Upper lobe of left lung (tissue), 6 donors: Measurements from ENCODE around the gene MTHFD1L. TPM values are rescaled to one million over a fixed set of nuclear protein-coding genes. Genes with fewer than 3 reads are reported as not detected.
"Not testable (repeated sequence)": the region's sequence is repeated elsewhere in the genome, so short reads cannot be mapped to it uniquely, and the experiment has no call there.

ENCODE experiments used
- ATAC-seq, 2 donors: fragments of 200-7000 bp; cut with Tn5 transposase; one replicate each; pipeline ENCODE4 v1.9.1; 2022; ENCODE audit warnings: mild to moderate bottlenecking in 2 of 2, moderate library complexity in 2 of 2; ENCODE audit not compliant: low FRiP score in 2 of 2
- DNase-seq, 2 donors: peaks; one replicate each; pipeline ENCODE4 v3.0.0-alpha.2; 2019 to 2020
- H3K27ac ChIP-seq, 4 donors: fragments of 200-600 bp; sonication (generic); one replicate each; pipeline ENCODE4 v1.5.1; 2016 to 2019
- H3K27me3 ChIP-seq, 4 donors: fragments of 200-600 bp; sonication (generic); one replicate each; pipeline ENCODE4 v1.5.1; 2017 to 2019
- H3K36me3 ChIP-seq, 4 donors: fragments of 200-600 bp; sonication (generic); one replicate each; pipeline ENCODE4 v1.5.1; 2016 to 2019
- H3K4me1 ChIP-seq, 4 donors: fragments of 200-600 bp; sonication (generic); one replicate each; pipeline ENCODE4 v1.5.1; 2018 to 2019
- H3K4me3 ChIP-seq, 4 donors: fragments of 200-600 bp; sonication (generic); one replicate each; pipeline ENCODE4 v1.5.1; 2017 to 2019; ENCODE audit warnings: mild to moderate bottlenecking in 2 of 4, moderate library complexity in 1 of 4
- H3K9me3 ChIP-seq, 4 donors: fragments of 200-600 bp; sonication (generic); one replicate each; pipeline ENCODE4 v1.5.1; 2018 to 2019
- CTCF ChIP-seq, 6 experiments: fragments of 450-650 bp in 4 of 6; fragments of 200-600 bp in 2 of 6; sonication (generic) in 2 of 6; IDR thresholded peaks; one replicate each; pipeline ENCODE4 v1.5.1; 2016 to 2019; ENCODE audit warnings: antibody characterized with exemption in 6 of 6
- EP300 ChIP-seq, 4 donors: sonication (generic); formaldehyde crosslinking; IDR thresholded peaks; one replicate each; pipeline ENCODE4 v1.5.1; 2017; ENCODE audit warnings: antibody characterized with exemption in 4 of 4, control low read depth in 2 of 4
- POLR2A ChIP-seq, 4 donors: fragments of 450-650 bp; IDR thresholded peaks; one replicate each; pipeline ENCODE4 v1.5.1; 2016 to 2017; ENCODE audit warnings: antibody characterized with exemption in 4 of 4, mild to moderate bottlenecking in 2 of 4
- POLR2AphosphoS5 ChIP-seq, 2 donors: sonication (generic); formaldehyde crosslinking; IDR thresholded peaks; one replicate each; pipeline ENCODE4 v1.5.1; 2017; ENCODE audit warnings: antibody characterized with exemption in 2 of 2
- WGBS, 2 donors: methylation state at CpG; one replicate each; pipeline ENCODE4 v1.1.5; 2017 to 2018; 5-methylcytosine and 5-hydroxymethylcytosine counted together
- total RNA-seq, 6 donors: library from RNA; depleted of rRNA in 4 of 6; stranded (reverse); fragments of >200 nt in 4 of 6; gene quantifications; one replicate each; pipeline versions ENCODE4 v1.1.0 to v1.2.1, GENCODE V29; 2016 to 2021
- donor health status: DM: no; HTN: no; CAD: no; lungs with moderate emphysema.
- donor health status: DM: no; HTN: yes; CAD: no; lungs with severe emphysema.

The MTHFD1L gene
- total RNA-seq, 6 donors from 2014 or later: 11.8 to 32.3 (median 19.4) TPM

GRCh38 chr6:150841697-150842096 lies 23.8 kb upstream of the MTHFD1L start:
- Histone ChIP-seq H3K36me3 (peaks cover 0 to 20% (median 7%) of the 10 kb centered on the region in 4 donors), H3K4me1 (no peaks in the 10 kb centered on the region), H3K9me3 (no peaks in the 10 kb centered on the region), H3K4me3 (no peak overlapping the region), H3K27ac (no peak overlapping the region), H3K27me3 (no peaks in the 10 kb centered on the region)
- no peak for TF ChIP-seq POLR2AphosphoS5 (IDR thresholded peaks at IDR 0.05)
- TF ChIP-seq CTCF (IDR thresholded peaks at IDR 0.05): no peak
- TF ChIP-seq EP300 (IDR thresholded peaks at IDR 0.05): no peak
- no peak for TF ChIP-seq POLR2A (IDR thresholded peaks at IDR 0.05)
- ATAC-seq: no peak
- DNase-seq: no peak
- WGBS, 2 donors: 73% methylated on average over 3 of the region's 3 CpGs

GRCh38 chr6:150844371-150844770 lies 21.1 kb upstream of the MTHFD1L start:
- H3K36me3 ChIP-seq: peaks cover 0 to 19% (median 7%) of the 10 kb centered on the region in 4 donors
- 68 to 85% methylated on average over 3 of the region's 3 CpGs for WGBS, 2 donors
- H3K4me3 ChIP-seq: no peak overlapping the region

GRCh38 chr6:150846641-150847040 lies 18.9 kb upstream of the MTHFD1L start:
- WGBS, 2 donors: 92 to 99% methylated on average over 5 of the region's 5 CpGs
- no peaks in the 10 kb centered on the region for H3K9me3 ChIP-seq
- no peak overlapping the region for H3K4me3 ChIP-seq
- ATAC-seq: no peak
- H3K36me3 ChIP-seq: peaks cover 0 to 19% (median 2%) of the 10 kb centered on the region in 4 donors
- no peak overlapping the region for H3K27ac ChIP-seq
- TF ChIP-seq EP300 (IDR thresholded peaks at IDR 0.05): no peak
- TF ChIP-seq POLR2A (IDR thresholded peaks at IDR 0.05): no peak
- no peak for TF ChIP-seq CTCF (IDR thresholded peaks at IDR 0.05)
- DNase-seq: no peak
- H3K27me3 ChIP-seq: no peaks in the 10 kb centered on the region
- H3K4me1 ChIP-seq: no peaks in the 10 kb centered on the region

More at GRCh38 chr6:150844371-150844770, 21.1 kb upstream of the MTHFD1L start:
- no peak for DNase-seq
- H3K4me1 ChIP-seq: no peaks in the 10 kb centered on the region
- TF ChIP-seq CTCF (IDR thresholded peaks at IDR 0.05): no peak
- no peak for TF ChIP-seq EP300 (IDR thresholded peaks at IDR 0.05)
- no peak for TF ChIP-seq POLR2A (IDR thresholded peaks at IDR 0.05)
- TF ChIP-seq POLR2AphosphoS5 (IDR thresholded peaks at IDR 0.05): no peak
- ATAC-seq: no peak
- H3K27me3 ChIP-seq: no peaks in the 10 kb centered on the region
- H3K9me3 ChIP-seq: no peaks in the 10 kb centered on the region
- H3K27ac ChIP-seq: no peak overlapping the region

- Histone ChIP-seq H3K27ac (no peak overlapping the region), H3K36me3 (peaks cover 0 to 7% (median 2%) of the 10 kb centered on the region in 4 donors), H3K9me3 (no peaks in the 10 kb centered on the region), H3K4me1 (no peaks in the 10 kb centered on the region), H3K27me3 (no peaks in the 10 kb centered on the region), H3K4me3 (no peak overlapping the region)
- 73 to 88% methylated on average over 1 to 2 of the region's 2 CpGs for WGBS, 2 donors
- ATAC-seq (no peak), DNase-seq (no peak)
- TF ChIP-seq CTCF (IDR thresholded peaks at IDR 0.05) (no peak), POLR2AphosphoS5 (IDR thresholded peaks at IDR 0.05) (no peak), POLR2A (IDR thresholded peaks at IDR 0.05) (no peak), EP300 (IDR thresholded peaks at IDR 0.05) (no peak)
Measured at GRCh38 chr6:150848400-150848799, 17.1 kb upstream of the MTHFD1L start.

DNA sequence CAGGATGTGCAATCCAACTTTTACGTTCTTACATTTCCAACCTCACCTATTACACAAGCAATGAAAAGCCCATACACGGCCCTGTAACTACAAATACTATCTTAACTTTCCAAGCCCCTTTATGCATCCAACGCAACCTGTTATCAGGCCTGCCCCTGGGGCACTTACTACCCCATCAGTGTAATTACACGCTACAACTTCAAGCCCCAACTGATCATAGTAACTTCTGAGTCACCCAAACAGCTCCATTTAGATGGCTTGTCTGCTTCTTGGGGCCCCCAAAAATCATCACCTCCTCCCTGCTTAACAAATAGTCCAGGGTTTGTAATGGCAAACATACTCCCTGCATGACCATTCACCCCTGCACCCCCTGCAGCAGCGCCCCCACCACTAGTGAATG lies 11.1 kb upstream of the MTHFD1L start:
- H3K27ac ChIP-seq, DNase-seq, H3K9me3 ChIP-seq, ATAC-seq, H3K27me3 ChIP-seq, H3K36me3 ChIP-seq, H3K4me3 ChIP-seq: not testable (repeated sequence)
- WGBS, 2 donors: 77 to 84% methylated on average over 5 of the region's 5 CpGs
- H3K4me1 ChIP-seq: peaks cover 12 to 17% (median 16%) of the 10 kb centered on the region in 4 donors

GRCh38 chr6:150855171-150855570 lies 10.3 kb upstream of the MTHFD1L start:
- H3K36me3 ChIP-seq, ATAC-seq, H3K4me3 ChIP-seq, H3K27ac ChIP-seq, H3K27me3 ChIP-seq, H3K9me3 ChIP-seq, DNase-seq: not testable (repeated sequence)
- H3K4me1 ChIP-seq: peaks cover 12 to 17% (median 16%) of the 10 kb centered on the region in 4 donors
- 77 to 90% methylated on average over 8 of the region's 8 CpGs for WGBS, 2 donors
